HepG2 (cell line): ENCODE measurements around the gene SHISA9. TPM values are rescaled to one million over a fixed set of nuclear protein-coding genes. Genes with fewer than 3 reads are reported as not detected.
A peak's percentile ranks its signal among the peaks of the same experiment; 100 is the strongest.

ENCODE experiments used
- ATAC-seq: fragments of 200-7000 bp; cut with Tn5 transposase; 3 replicates; pipeline ENCODE4 v1.9.1; 2020; ENCODE audit warnings: mild to moderate bottlenecking, moderate library complexity
- BruUV-seq: library from RNA; stranded (reverse); fragments of 400-500 nt; replicated peaks from 2 replicates; lab custom pipeline; 2021; lab: Mats Ljungman, UMichigan
- CTCF ChIA-PET: fragments of 300-600 bp; formaldehyde crosslinking; extraction: SDS; loops from one replicate; lab custom pipeline; 2021; ENCODE audit warnings: low total read pairs, inconsistent platforms, low intra/inter-chr PET ratio; lab: Yijun Ruan, JAX
- POLR2A ChIA-PET: fragments of 350-600 bp; sonication (Branson Sonifier 250); formaldehyde crosslinking; loops from one replicate; lab custom pipeline; 2020; ENCODE audit warnings: antibody characterized with exemption, inconsistent platforms; lab: Yijun Ruan, JAX
- DNase-seq: peaks from one replicate; pipeline ENCODE4 v3.0.0-alpha.2; 2015; ENCODE audit warnings: low spot score
- FAIRE-seq: peaks from 3 replicates; lab custom pipeline; 2011; peaks lifted over from hg19 to GRCh38; lab: Jason Lieb, UNC
- H2AFZ ChIP-seq: one replicate; pipeline ENCODE4 v1.6.1; 2011; ENCODE audit warnings: low read length, inconsistent platforms
- H3K27ac ChIP-seq: fragments of 300-600 bp; 3 replicates; pipeline ENCODE4 v1.8.0; 2011; ENCODE audit warnings: mixed run types, mild to moderate bottlenecking, mixed read lengths, low read length, inconsistent platforms; ENCODE audit not compliant: insufficient read depth; ENCODE audit errors: extremely low read length
- H3K27me3 ChIP-seq, 2 experiments: fragments of 200-600 bp in 1 of 2; 2 replicates in 1 of 2; 3 replicates in 1 of 2; pipeline versions ENCODE4 v1.6.0 to v1.8.0; 2011; ENCODE audit warnings: low read length in 2 of 2, mild to moderate bottlenecking in 2 of 2, moderate library complexity in 2 of 2, inconsistent platforms in 1 of 2; ENCODE audit not compliant: insufficient read depth in 2 of 2, control insufficient read depth in 1 of 2
- H3K36me3 ChIP-seq, 2 experiments: fragments of 200-600 bp in 1 of 2; replicated peaks in 1 of 2; 2 replicates in 1 of 2; 3 replicates in 1 of 2; pipeline versions ENCODE4 v1.5.1 to v1.8.0; 2011; ENCODE audit warnings: low read length in 2 of 2, inconsistent platforms in 1 of 2; ENCODE audit not compliant: insufficient read depth in 2 of 2, control insufficient read depth in 1 of 2
- H3K4me1 ChIP-seq: 2 replicates; pipeline ENCODE4 v1.5.1; 2012; ENCODE audit warnings: low read length, inconsistent platforms; ENCODE audit not compliant: insufficient read depth
- H3K4me2 ChIP-seq: 2 replicates; pipeline ENCODE4 v1.6.0; 2011; ENCODE audit warnings: low read depth, low read length, inconsistent platforms
- H3K4me3 ChIP-seq, 3 experiments: fragments of 200-600 bp in 1 of 3; sonication (generic), shearing (Covaris generic) in 1 of 3; replicated peaks in 1 of 3; 2 replicates each; pipeline ENCODE4 v1.5.1; 2011 to 2016; ENCODE audit warnings: low read length in 3 of 3, inconsistent platforms in 2 of 3, low read depth in 2 of 3, mild to moderate bottlenecking in 2 of 3, control low read depth in 1 of 3, mixed read lengths in 1 of 3; ENCODE audit not compliant: insufficient read depth in 1 of 3
- H3K79me2 ChIP-seq: one replicate; pipeline ENCODE4 v1.6.1; 2011; ENCODE audit warnings: low read length, inconsistent platforms; ENCODE audit not compliant: insufficient read depth
- H3K9ac ChIP-seq: 2 replicates; pipeline ENCODE4 v1.6.0; 2011; ENCODE audit warnings: mild to moderate bottlenecking, low read depth, low read length, inconsistent platforms; ENCODE audit not compliant: insufficient read depth
- H3K9me3 ChIP-seq: 2 replicates; pipeline ENCODE4 v1.5.1; 2012; ENCODE audit warnings: mild to moderate bottlenecking, low read length
- H4K20me1 ChIP-seq: 2 replicates; pipeline ENCODE4 v1.6.0; 2011; ENCODE audit warnings: inconsistent platforms, mild to moderate bottlenecking, low read length, moderate library complexity; ENCODE audit not compliant: insufficient read depth
- ATF7 ChIP-seq, 2 experiments: fragments of 450-650 bp in 1 of 2; sonication (generic) in 1 of 2; formaldehyde crosslinking in 1 of 2; IDR thresholded peaks; 2 replicates each; pipeline versions ENCODE4 v1.4.0 to v1.6.1; 2016 to 2020; ENCODE audit warnings: antibody characterized with exemption in 1 of 2, mild to moderate bottlenecking in 1 of 2, missing genetic modification reagents in 1 of 2
- KDM5B ChIP-seq: sonication (generic); formaldehyde crosslinking; IDR thresholded peaks from 2 replicates; pipeline ENCODE4 v1.4.0; 2020; ENCODE audit warnings: missing genetic modification reagents, mild to moderate bottlenecking, borderline replicate concordance
- NCOA1 ChIP-seq: sonication (generic); formaldehyde crosslinking; IDR thresholded peaks from 2 replicates; pipeline ENCODE4 v1.9.0; 2021; ENCODE audit warnings: missing genetic modification reagents
- YEATS4 ChIP-seq: sonication (generic); formaldehyde crosslinking; IDR thresholded peaks from 2 replicates; pipeline ENCODE4 v1.4.0; 2020; ENCODE audit warnings: missing genetic modification reagents, borderline replicate concordance
- ZFX ChIP-seq: sonication (generic); formaldehyde crosslinking; IDR thresholded peaks from 2 replicates; pipeline ENCODE4 v1.4.0; 2020; ENCODE audit warnings: mild to moderate bottlenecking, low read depth, missing genetic modification reagents, moderate library complexity
- ZKSCAN5 ChIP-seq: sonication (generic); formaldehyde crosslinking; IDR thresholded peaks from 2 replicates; pipeline ENCODE4 v1.5.1; 2020; ENCODE audit warnings: mild to moderate bottlenecking, missing genetic modification reagents
- ZNF296 ChIP-seq: sonication (generic); formaldehyde crosslinking; conservative IDR thresholded peaks from 2 replicates; pipeline ENCODE4 v1.5.0; 2020; ENCODE audit warnings: mild to moderate bottlenecking, missing genetic modification reagents
- ZNF841 ChIP-seq: sonication (generic); formaldehyde crosslinking; IDR thresholded peaks from 2 replicates; pipeline ENCODE4 v1.8.1; 2023; ENCODE audit warnings: missing genetic modification reagents, borderline replicate concordance
- WGBS: methylation state at CpG from one replicate; pipeline ENCODE4 v1.1.6; 2017; ENCODE audit warnings: low lambda C conversion rate; 5-methylcytosine and 5-hydroxymethylcytosine counted together
- in situ Hi-C: cut with HindIII; loops from 2 replicates; pipeline ENCODE4 v1.10.0; 2017; ENCODE audit warnings: low pct_unique_long_range_greater_than_20kb; ENCODE audit not compliant: extremely low pct_ligation_motif_present
- intact Hi-C: fragments of 100-400 bp; cut with micrococcal nuclease; formaldehyde crosslinking; loops from one replicate; pipeline ENCODE4 v1.10.0; 2022; ENCODE audit not compliant: unreplicated experiment
- polyA plus RNA-seq, 8 experiments: library from polyadenylated mRNA; depleted of rRNA in 3 of 8; stranded (reverse) in 7 of 8; unstranded in 1 of 8; fragments of >200 nt; fragmentation: Illumina TruSeq in 4 of 8; extraction: Trizol in 4 of 8; gene quantifications; 2 replicates each; pipeline versions ENCODE4 v1.2.1 to v1.2.3, GENCODE V29; 2011 to 2016; ENCODE audit warnings: low read depth in 4 of 8, missing spikeins in 1 of 8, mixed read lengths in 1 of 8; ENCODE audit not compliant: insufficient read depth in 1 of 8
- total RNA-seq, 5 experiments: library from RNA; depleted of rRNA; stranded (reverse); fragments of >200 nt; fragmentation: Illumina TruSeq; extraction: Trizol; gene quantifications; 2 replicates each; pipeline ENCODE4 v1.2.3, GENCODE V29; 2016; ENCODE audit warnings: low read depth in 1 of 5
- TF ChIP-seq, protein P1 (sequence below): fragments of 450-650 bp; IDR thresholded peaks from 2 replicates; pipeline ENCODE4 v1.6.1; 2017; ENCODE audit warnings: mild to moderate bottlenecking
- TF ChIP-seq, protein P2 (sequence below): IDR thresholded peaks from 2 replicates; pipeline ENCODE4 v1.6.1; 2012; ENCODE audit warnings: low read length, improper control_type of control experiment
- TF ChIP-seq, protein P3 (sequence below): sonication (generic); formaldehyde crosslinking; IDR thresholded peaks from 2 replicates; pipeline ENCODE4 v1.9.0; 2021; ENCODE audit warnings: missing genetic modification reagents, borderline replicate concordance

SHISA9 gene
- total and polyA plus RNA-seq, 2 of the 13 experiments (the other 11 are each of a cell fraction or from before 2014, with no cell fraction given): 0.01 TPM; not detected in 1

DNA sequence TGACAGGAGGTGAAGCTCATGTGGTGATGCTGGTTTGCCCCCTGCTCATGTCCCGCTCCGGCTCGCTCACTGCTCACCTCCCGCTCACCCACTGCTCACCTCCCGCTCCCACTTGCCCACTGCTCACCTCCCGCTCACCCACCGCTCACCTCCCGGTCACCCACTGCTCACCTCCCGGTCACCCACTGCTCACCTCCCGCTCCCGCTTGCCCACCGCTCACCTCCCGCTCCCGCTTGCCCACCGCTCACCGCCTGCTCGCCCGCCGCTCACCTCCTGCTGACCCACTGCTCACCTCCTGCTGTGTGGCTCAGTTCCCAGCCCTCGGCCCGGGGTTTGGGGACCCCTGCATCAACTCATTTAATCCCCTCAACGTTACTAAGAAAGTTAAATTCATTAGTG is 39.1 kb upstream of the SHISA9 start:
- DNase-seq (no peak), ATAC-seq (no peak), FAIRE-seq (no peak)
- peaks cover 7% of the 10 kb centered on the region for H3K4me1 ChIP-seq
- intact Hi-C loops (no loop called here), in situ Hi-C loops (no loop called here)
- no peak overlapping the region for H3K4me2 ChIP-seq
- H3K9ac ChIP-seq: no peak overlapping the region
- no peaks in the 10 kb centered on the region for H3K36me3 ChIP-seq
- H4K20me1 ChIP-seq: no peaks in the 10 kb centered on the region
- H3K27ac ChIP-seq: no peak overlapping the region
- ChIA-PET CTCF (no interaction called here), POLR2A (no interaction called here)
- H3K4me3 ChIP-seq: no peak overlapping the region
- BruUV-seq: no TSS peak
- no peak overlapping the region for H2AFZ ChIP-seq
- 62% methylated on average over 22 of the region's 22 CpGs for WGBS
- H3K9me3 ChIP-seq: no peaks in the 10 kb centered on the region
- no peak for TF ChIP-seq ZNF296
- no peak for TF ChIP-seq NCOA1 (CRISPR knock-in tag)
- no peak for TF ChIP-seq KDM5B (CRISPR knock-in tag)
- TF ChIP-seq ATF7 (IDR thresholded peaks at IDR 0.05): no peak
- TF ChIP-seq ATF7 (CRISPR knock-in tag; IDR thresholded peaks at IDR 0.05): no peak
- 0 out of 2 replicates have a peak, but pooled peaks have one; percentile 56 for TF ChIP-seq ZKSCAN5
- H3K27me3 ChIP-seq: peaks cover 0 to 10% of the 10 kb centered on the region in 2 experiments; a peak in 3 of 5 replicates
- no peaks in the 10 kb centered on the region for H3K79me2 ChIP-seq

DNA sequence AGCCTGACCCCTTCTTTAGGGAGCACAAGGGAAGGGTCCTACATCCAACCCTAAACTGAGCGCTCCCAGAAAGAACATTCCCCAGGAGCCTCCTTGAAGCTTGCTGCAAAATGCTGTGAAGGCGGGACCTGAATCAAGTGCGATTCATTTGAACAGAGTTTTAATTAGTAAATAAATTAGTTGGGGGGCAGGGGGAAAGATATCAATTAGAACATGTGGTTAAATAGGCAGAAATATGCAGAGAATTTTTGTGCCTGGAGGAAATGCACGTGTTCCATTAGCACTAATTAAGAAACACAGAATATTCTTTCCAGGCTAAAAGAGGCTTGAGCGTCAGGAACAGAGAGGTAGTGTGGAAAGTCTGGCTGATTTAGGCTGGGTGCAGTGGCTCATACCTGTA is 38.5 kb upstream of the SHISA9 start:
- H3K4me3 ChIP-seq: no peak overlapping the region
- no peak overlapping the region for H2AFZ ChIP-seq
- WGBS: 67% methylated on average over 5 of the region's 5 CpGs
- peaks cover 0 to 10% of the 10 kb centered on the region in 2 experiments; a peak in 3 of 5 replicates for H3K27me3 ChIP-seq
- DNase-seq (no peak), ATAC-seq (no peak), FAIRE-seq (no peak)
- no peaks in the 10 kb centered on the region for H3K79me2 ChIP-seq
- no peaks in the 10 kb centered on the region for H3K36me3 ChIP-seq
- H4K20me1 ChIP-seq: no peaks in the 10 kb centered on the region
- H3K4me1 ChIP-seq: peaks cover 7% of the 10 kb centered on the region
- no peak overlapping the region for H3K9ac ChIP-seq
- ChIA-PET POLR2A (no interaction called here), CTCF (no interaction called here)
- H3K9me3 ChIP-seq: no peaks in the 10 kb centered on the region
- in situ Hi-C loops (no loop called here), intact Hi-C loops (no loop called here)
- no peak overlapping the region for H3K4me2 ChIP-seq
- BruUV-seq: no TSS peak
- H3K27ac ChIP-seq: no peak overlapping the region
- TF ChIP-seq ZFX (CRISPR knock-in tag) (no peak), ZNF841 (CRISPR knock-in tag) (no peak), ZNF296 (no peak), YEATS4 (CRISPR knock-in tag) (no peak)
- TF ChIP-seq, protein P1, sequence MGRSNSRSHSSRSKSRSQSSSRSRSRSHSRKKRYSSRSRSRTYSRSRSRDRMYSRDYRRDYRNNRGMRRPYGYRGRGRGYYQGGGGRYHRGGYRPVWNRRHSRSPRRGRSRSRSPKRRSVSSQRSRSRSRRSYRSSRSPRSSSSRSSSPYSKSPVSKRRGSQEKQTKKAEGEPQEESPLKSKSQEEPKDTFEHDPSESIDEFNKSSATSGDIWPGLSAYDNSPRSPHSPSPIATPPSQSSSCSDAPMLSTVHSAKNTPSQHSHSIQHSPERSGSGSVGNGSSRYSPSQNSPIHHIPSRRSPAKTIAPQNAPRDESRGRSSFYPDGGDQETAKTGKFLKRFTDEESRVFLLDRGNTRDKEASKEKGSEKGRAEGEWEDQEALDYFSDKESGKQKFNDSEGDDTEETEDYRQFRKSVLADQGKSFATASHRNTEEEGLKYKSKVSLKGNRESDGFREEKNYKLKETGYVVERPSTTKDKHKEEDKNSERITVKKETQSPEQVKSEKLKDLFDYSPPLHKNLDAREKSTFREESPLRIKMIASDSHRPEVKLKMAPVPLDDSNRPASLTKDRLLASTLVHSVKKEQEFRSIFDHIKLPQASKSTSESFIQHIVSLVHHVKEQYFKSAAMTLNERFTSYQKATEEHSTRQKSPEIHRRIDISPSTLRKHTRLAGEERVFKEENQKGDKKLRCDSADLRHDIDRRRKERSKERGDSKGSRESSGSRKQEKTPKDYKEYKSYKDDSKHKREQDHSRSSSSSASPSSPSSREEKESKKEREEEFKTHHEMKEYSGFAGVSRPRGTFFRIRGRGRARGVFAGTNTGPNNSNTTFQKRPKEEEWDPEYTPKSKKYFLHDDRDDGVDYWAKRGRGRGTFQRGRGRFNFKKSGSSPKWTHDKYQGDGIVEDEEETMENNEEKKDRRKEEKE: no peak
- TF ChIP-seq, protein P2, sequence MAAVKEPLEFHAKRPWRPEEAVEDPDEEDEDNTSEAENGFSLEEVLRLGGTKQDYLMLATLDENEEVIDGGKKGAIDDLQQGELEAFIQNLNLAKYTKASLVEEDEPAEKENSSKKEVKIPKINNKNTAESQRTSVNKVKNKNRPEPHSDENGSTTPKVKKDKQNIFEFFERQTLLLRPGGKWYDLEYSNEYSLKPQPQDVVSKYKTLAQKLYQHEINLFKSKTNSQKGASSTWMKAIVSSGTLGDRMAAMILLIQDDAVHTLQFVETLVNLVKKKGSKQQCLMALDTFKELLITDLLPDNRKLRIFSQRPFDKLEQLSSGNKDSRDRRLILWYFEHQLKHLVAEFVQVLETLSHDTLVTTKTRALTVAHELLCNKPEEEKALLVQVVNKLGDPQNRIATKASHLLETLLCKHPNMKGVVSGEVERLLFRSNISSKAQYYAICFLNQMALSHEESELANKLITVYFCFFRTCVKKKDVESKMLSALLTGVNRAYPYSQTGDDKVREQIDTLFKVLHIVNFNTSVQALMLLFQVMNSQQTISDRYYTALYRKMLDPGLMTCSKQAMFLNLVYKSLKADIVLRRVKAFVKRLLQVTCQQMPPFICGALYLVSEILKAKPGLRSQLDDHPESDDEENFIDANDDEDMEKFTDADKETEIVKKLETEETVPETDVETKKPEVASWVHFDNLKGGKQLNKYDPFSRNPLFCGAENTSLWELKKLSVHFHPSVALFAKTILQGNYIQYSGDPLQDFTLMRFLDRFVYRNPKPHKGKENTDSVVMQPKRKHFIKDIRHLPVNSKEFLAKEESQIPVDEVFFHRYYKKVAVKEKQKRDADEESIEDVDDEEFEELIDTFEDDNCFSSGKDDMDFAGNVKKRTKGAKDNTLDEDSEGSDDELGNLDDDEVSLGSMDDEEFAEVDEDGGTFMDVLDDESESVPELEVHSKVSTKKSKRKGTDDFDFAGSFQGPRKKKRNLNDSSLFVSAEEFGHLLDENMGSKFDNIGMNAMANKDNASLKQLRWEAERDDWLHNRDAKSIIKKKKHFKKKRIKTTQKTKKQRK: no peak
- TF ChIP-seq, protein P3, sequence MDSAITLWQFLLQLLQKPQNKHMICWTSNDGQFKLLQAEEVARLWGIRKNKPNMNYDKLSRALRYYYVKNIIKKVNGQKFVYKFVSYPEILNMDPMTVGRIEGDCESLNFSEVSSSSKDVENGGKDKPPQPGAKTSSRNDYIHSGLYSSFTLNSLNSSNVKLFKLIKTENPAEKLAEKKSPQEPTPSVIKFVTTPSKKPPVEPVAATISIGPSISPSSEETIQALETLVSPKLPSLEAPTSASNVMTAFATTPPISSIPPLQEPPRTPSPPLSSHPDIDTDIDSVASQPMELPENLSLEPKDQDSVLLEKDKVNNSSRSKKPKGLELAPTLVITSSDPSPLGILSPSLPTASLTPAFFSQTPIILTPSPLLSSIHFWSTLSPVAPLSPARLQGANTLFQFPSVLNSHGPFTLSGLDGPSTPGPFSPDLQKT: no peak
